GM20000 (cell line): Measurements from ENCODE around the gene SPAAR.
A peak's percentile ranks its signal among the peaks of the same experiment; 100 is the strongest.

Experiments
- DNase-seq: peaks from one replicate; pipeline ENCODE4 v3.0.0; 2012; ENCODE audit warnings: low spot score
- CTCF ChIP-seq: IDR thresholded peaks from 2 replicates; pipeline ENCODE4 v1.5.1; 2012; ENCODE audit warnings: mild to moderate bottlenecking, control low read depth; ENCODE audit errors: extremely low read depth, missing control alignments

Gene SPAAR

GRCh38 chr9:35905051-35905781 is 4.1 kb upstream of the SPAAR start:
- no peak for TF ChIP-seq CTCF
- no peak for DNase-seq

GRCh38 chr9:35905912-35906679 is 3.2 kb upstream of the SPAAR start, which contains the start of gene HRCT1:
TSS of gene HRCT1 (plus strand) at chr9:35906202. CDS start at chr9:35906288, 86 bp downstream.
- DNase-seq: no peak
- no peak for TF ChIP-seq CTCF

DNA sequence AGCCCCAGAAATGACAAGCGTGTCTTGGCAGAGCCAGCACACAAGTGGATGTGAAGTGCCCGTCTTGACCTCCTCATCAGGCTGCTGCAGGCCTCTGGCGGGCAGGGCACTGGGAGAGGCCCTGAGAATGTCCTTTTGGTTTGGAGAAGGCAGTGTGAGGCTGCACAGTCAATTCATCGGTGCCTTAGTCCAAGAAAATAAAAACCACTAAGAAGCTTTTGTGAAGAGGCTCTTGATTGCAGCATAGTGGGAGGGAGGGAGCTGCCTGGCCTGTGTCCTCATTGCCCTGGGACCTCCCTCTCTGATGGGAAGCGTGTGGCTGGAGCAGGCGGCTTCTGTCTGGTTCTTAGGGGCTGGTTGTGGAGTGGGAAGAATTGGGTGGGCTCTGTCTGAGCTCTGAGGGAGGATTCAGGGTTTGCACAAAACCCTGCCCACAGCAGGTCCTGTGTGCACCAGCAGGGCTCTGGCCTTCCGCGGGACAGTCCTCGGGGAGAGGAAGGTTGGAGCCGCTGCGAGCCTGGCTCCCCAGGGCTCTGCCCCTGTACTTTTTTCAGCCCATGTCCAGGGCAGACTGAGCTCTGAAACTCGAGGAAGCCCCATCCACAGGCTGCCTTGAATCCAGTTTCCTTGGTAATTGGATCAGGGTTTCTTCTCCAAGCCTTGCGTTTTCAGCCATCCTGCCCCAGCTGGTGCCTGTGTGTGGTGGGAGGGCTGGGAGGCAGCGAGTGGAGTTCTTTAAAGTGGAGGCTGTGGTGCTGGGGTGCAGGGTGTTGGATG is 2.2 kb upstream of the SPAAR start:
- TF ChIP-seq CTCF: no peak
- DNase-seq: no peak

- peak; percentile 27 for DNase-seq
- no peak for TF ChIP-seq CTCF
These were observed 1.4 kb upstream of the SPAAR start for GRCh38 chr9:35907711-35908503.

DNA sequence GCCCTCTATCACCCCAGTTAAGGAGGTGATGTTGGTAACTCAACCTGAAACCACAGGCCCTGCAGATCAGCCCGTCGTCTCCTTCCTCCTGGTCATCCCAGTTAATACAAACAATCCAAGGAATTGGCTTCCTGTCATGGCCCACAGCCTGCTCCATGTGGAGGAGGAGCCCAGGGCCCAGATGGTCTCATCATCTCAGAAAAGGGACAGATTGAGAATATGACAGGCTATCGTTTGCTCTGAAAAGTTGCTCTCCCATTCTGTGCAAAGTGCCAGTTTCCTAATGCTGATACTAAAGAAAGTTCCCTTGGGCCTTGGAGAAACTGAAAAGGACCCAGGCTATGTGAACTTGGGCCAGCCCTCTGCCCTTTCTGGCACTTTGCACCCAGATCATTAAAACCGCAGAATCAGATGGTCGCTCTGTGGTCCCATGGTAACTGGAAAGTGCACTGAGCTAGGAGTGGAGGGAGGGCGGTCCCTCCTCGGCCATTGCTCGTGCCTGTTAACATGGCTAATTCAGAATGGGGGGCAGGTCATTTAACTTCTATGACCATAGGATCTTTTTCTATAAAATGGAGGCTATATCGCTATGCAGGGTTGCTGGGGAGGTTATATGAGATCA is 675 bp upstream of the SPAAR start:
- no peak for TF ChIP-seq CTCF

DNA sequence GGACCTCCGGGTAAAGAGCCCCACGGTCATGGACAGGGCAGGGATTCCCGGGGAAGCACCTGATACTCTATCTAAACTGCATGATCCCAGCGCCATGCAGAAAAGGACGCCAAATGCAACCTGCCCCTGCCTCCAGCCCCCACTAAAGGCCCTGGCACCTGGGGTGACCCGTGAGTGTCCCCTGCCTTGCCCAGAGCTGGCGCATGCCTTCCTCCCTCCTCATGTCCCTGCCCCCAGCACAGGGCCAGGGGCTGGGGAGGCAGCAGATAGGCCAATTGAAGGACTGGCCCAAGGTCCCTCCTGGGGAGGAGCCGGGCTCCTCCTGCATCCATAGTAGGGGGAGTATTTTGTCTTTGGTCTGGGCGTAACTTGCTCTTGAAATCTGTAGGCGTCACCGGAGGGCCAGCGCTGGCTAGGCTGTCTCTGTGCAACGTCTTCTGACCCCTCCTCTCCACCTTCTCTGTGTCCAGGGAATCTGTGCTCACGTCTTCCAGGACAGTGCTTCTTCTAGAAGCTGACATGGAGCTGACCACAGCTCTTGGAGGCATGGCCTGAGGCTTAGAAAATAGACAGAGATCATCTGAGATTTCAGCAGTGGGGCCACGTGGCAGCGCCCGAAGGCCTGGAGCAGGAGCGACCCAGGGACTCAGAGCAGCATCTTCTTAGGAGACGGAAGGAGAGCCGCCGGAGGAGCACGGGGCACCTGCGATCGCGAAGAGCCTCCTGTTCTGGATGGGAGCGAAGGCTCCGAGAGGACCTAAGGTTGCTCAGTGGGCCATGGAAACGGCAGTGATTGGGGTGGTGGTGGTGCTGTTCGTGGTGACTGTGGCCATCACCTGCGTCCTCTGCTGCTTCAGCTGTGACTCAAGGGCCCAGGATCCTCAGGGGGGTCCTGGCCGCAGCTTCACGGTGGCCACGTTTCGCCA is 660 bp downstream of the SPAAR start:
- no peak for DNase-seq
- TF ChIP-seq CTCF: no peak

More for the DNA sequence above, 675 bp upstream of the SPAAR start:
- peak; percentile 20 for DNase-seq
